Suprapubic skin (tissue), 4 donors: Measurements from ENCODE around the gene FAM167B. TPM values are rescaled to one million over a fixed set of nuclear protein-coding genes. Genes with fewer than 3 reads are reported as not detected.
A peak's percentile ranks its signal among the peaks of the same experiment; 100 is the strongest.

Experiments
- DNase-seq, 2 donors: peaks; one replicate each; pipeline ENCODE4 v3.0.0-alpha.2; 2019; ENCODE audit warnings: low spot score in 2 of 2
- H3K27ac ChIP-seq: fragments of 200-600 bp; sonication (generic); one replicate; pipeline ENCODE4 v1.5.1; 2019
- H3K27me3 ChIP-seq: fragments of 200-600 bp; sonication (generic); one replicate; pipeline ENCODE4 v1.5.1; 2019
- H3K36me3 ChIP-seq: fragments of 200-600 bp; sonication (generic); one replicate; pipeline ENCODE4 v1.5.1; 2019
- H3K4me1 ChIP-seq: fragments of 200-600 bp; sonication (generic); one replicate; pipeline ENCODE4 v1.5.1; 2019
- H3K4me3 ChIP-seq: fragments of 200-600 bp; sonication (generic); one replicate; pipeline ENCODE4 v1.5.1; 2019; ENCODE audit warnings: mild to moderate bottlenecking
- H3K9me3 ChIP-seq: fragments of 200-600 bp; sonication (generic); one replicate; pipeline ENCODE4 v1.5.1; 2019
- CTCF ChIP-seq, 2 donors: fragments of 200-600 bp in 1 of 2; fragments of 450-650 bp in 1 of 2; sonication (generic) in 1 of 2; IDR thresholded peaks; one replicate each; pipeline ENCODE4 v1.5.1; 2016 to 2019; ENCODE audit warnings: antibody characterized with exemption in 2 of 2, mild to moderate bottlenecking in 1 of 2, moderate library complexity in 1 of 2
- EP300 ChIP-seq: sonication (generic); formaldehyde crosslinking; IDR thresholded peaks from one replicate; pipeline ENCODE4 v1.6.1; 2017; ENCODE audit warnings: antibody characterized with exemption
- POLR2A ChIP-seq, 2 donors: fragments of 450-650 bp; IDR thresholded peaks; one replicate each; pipeline ENCODE4 v1.6.1; 2017; ENCODE audit warnings: antibody characterized with exemption in 2 of 2, mild to moderate bottlenecking in 2 of 2, moderate library complexity in 2 of 2
- POLR2AphosphoS5 ChIP-seq, 3 donors: sonication (generic); formaldehyde crosslinking; IDR thresholded peaks; one replicate each; pipeline ENCODE4 v1.6.1; 2017; ENCODE audit warnings: antibody characterized with exemption in 3 of 3
- WGBS: methylation state at CpG from one replicate; pipeline ENCODE4 v1.1.5; 2018; 5-methylcytosine and 5-hydroxymethylcytosine counted together
- total RNA-seq, 4 donors: library from RNA; depleted of rRNA; stranded (reverse); fragments of >200 nt; gene quantifications; one replicate each; pipeline ENCODE4 v1.1.0, GENCODE V29; 2016

FAM167B gene
- total RNA-seq, 4 donors from 2014 or later, result 1.5 TPM; not detected in 2

- 5% methylated on average over 22 of the region's 62 CpGs for WGBS
- peak overlapping the region; percentile 59 for H3K27ac ChIP-seq
- no peaks in the 10 kb centered on the region for H3K9me3 ChIP-seq
- peaks cover 32% of the 10 kb centered on the region for H3K4me1 ChIP-seq
- TF ChIP-seq EP300 (no peak), CTCF (IDR thresholded peaks at IDR 0.05) (no peak), POLR2AphosphoS5 (IDR thresholded peaks at IDR 0.05) (no peak), POLR2A (IDR thresholded peaks at IDR 0.05) (peak in 1 of 2 donors; percentile 29)
- peaks cover under 1% of the 10 kb centered on the region for H3K36me3 ChIP-seq
- peak overlapping the region; percentile 54 for H3K4me3 ChIP-seq
- H3K27me3 ChIP-seq, result no peaks in the 10 kb centered on the region
- DNase-seq, result peak; percentile 84 to 86
Measured at GRCh38 chr1:32240140-32240951, 6.7 kb upstream of the FAM167B start.

- no peak for TF ChIP-seq POLR2AphosphoS5 (IDR thresholded peaks at IDR 0.05)
- TF ChIP-seq EP300, result no peak
- no peak for TF ChIP-seq CTCF (IDR thresholded peaks at IDR 0.05)
- TF ChIP-seq POLR2A (IDR thresholded peaks at IDR 0.05), result no peak
- no peaks in the 10 kb centered on the region for H3K36me3 ChIP-seq
- no CpG with 5 or more reads among the region's 55 CpGs for WGBS
- no peaks in the 10 kb centered on the region for H3K9me3 ChIP-seq
- H3K4me1 ChIP-seq, result peaks cover 32% of the 10 kb centered on the region
- H3K27me3 ChIP-seq, result no peaks in the 10 kb centered on the region
- H3K27ac ChIP-seq, result peak overlapping the region; percentile 59
- H3K4me3 ChIP-seq, result peak overlapping the region; percentile 54
- DNase-seq, result peak; percentile 83 to 84
Measured at GRCh38 chr1:32241001-32241763, 5.8 kb upstream of the FAM167B start.

- 25% methylated on average over 7 of the region's 7 CpGs for WGBS
- Histone ChIP-seq H3K4me3 (no peak overlapping the region), H3K36me3 (no peaks in the 10 kb centered on the region), H3K27ac (no peak overlapping the region), H3K9me3 (no peaks in the 10 kb centered on the region), H3K27me3 (no peaks in the 10 kb centered on the region), H3K4me1 (peaks cover 41% of the 10 kb centered on the region)
- TF ChIP-seq POLR2A (IDR thresholded peaks at IDR 0.05) (no peak), CTCF (IDR thresholded peaks at IDR 0.05) (no peak), POLR2AphosphoS5 (IDR thresholded peaks at IDR 0.05) (no peak), EP300 (no peak)
- DNase-seq, result no peak
Measured at GRCh38 chr1:32242341-32242851, 4.6 kb upstream of the FAM167B start.

GRCh38 chr1:32247452-32247851 lies 430 bp downstream of the FAM167B start:
- TF ChIP-seq POLR2AphosphoS5 (IDR thresholded peaks at IDR 0.05) (no peak), CTCF (IDR thresholded peaks at IDR 0.05) (no peak), POLR2A (IDR thresholded peaks at IDR 0.05) (no peak), EP300 (no peak)
- 72% methylated on average over 8 of the region's 12 CpGs for WGBS

More at GRCh38 chr1:32247452-32247851, 430 bp downstream of the FAM167B start:
- Histone ChIP-seq H3K4me1 (peaks cover 36% of the 10 kb centered on the region), H3K27ac (peak overlapping the region; percentile 23), H3K9me3 (no peaks in the 10 kb centered on the region), H3K4me3 (no peak overlapping the region), H3K27me3 (no peaks in the 10 kb centered on the region), H3K36me3 (no peaks in the 10 kb centered on the region)
- peak in 1 of 2 donors; percentile 66 for DNase-seq
